Progenitor cell of endocrine pancreas (in vitro differentiated cells): ENCODE data around the gene L1TD1. TPM values are rescaled to one million over a fixed set of nuclear protein-coding genes. Genes with fewer than 3 reads are reported as not detected.
"Not testable (repeated sequence)": the region's sequence is repeated elsewhere in the genome, so short reads cannot be mapped to it uniquely, and the experiment has no call there.

Source experiments
- DNase-seq: peaks from one replicate; pipeline ENCODE4 v3.0.0; 2021; ENCODE audit warnings: low spot score; ENCODE audit not compliant: unreplicated experiment
- H3K27ac Mint-ChIP-seq: 2 replicates; pipeline ENCODE4 v1.8.0; 2021; ENCODE audit warnings: mild to moderate bottlenecking, moderate library complexity, mixed read lengths
- H3K27me3 Mint-ChIP-seq: 2 replicates; pipeline ENCODE4 v1.8.0; 2021; ENCODE audit warnings: mixed read lengths
- H3K36me3 Mint-ChIP-seq: 2 replicates; pipeline ENCODE4 v1.8.0; 2022; ENCODE audit warnings: mixed read lengths; ENCODE audit not compliant: insufficient read depth
- H3K4me1 Mint-ChIP-seq: 2 replicates; pipeline ENCODE4 v1.8.0; 2021; ENCODE audit warnings: low read depth, mixed read lengths
- H3K4me3 Mint-ChIP-seq: 2 replicates; pipeline ENCODE4 v1.8.0; 2021; ENCODE audit warnings: low read depth, mild to moderate bottlenecking, moderate library complexity, mixed read lengths
- H3K9me3 Mint-ChIP-seq: 2 replicates; pipeline ENCODE4 v1.8.0; 2021; ENCODE audit warnings: low read depth, mixed read lengths
- total RNA-seq: library from RNA; stranded (reverse); gene quantifications from 2 replicates; pipeline ENCODE4 v1.2.1, GENCODE V29; 2021
- TF ChIP-seq, protein P1 (sequence below): fragments of 200-600 bp; sonication (generic); IDR thresholded peaks from one replicate; pipeline ENCODE4 v1.5.0; 2021; ENCODE audit warnings: antibody characterized with exemption, mild to moderate bottlenecking; ENCODE audit not compliant: unreplicated experiment

The L1TD1 gene
- total RNA-seq, 1 donor from 2014 or later: 2.7 TPM

DNA sequence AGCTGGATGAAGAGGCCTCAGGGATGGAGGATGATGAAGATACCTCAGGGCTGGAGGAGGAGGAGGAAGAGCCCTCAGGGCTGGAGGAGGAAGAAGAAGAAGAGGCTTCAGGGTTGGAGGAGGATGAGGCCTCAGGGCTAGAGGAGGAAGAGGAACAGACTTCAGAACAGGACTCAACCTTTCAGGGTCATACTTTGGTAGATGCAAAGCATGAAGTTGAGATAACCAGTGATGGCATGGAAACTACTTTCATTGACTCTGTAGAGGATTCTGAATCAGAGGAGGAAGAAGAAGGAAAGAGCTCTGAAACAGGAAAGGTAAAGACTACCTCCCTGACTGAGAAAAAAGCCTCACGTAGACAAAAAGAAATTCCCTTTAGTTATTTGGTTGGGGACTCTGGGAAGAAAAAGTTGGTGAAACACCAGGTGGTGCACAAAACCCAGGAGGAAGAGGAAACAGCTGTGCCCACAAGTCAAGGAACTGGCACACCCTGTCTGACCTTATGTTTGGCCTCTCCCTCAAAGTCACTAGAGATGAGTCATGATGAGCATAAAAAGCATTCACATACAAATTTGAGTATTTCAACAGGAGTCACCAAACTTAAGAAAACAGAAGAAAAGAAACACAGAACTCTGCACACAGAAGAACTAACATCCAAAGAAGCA lies 15.4 kb downstream of the L1TD1 start:
- Mint-ChIP-seq H3K9me3 (peaks cover 35% of the 10 kb centered on the region), H3K27ac (no peak overlapping the region), H3K4me1 (no peaks in the 10 kb centered on the region), H3K27me3 (no peaks in the 10 kb centered on the region), H3K4me3 (no peak overlapping the region), H3K36me3 (peaks cover 26% of the 10 kb centered on the region)
- DNase-seq: no peak
- TF ChIP-seq, protein P1, sequence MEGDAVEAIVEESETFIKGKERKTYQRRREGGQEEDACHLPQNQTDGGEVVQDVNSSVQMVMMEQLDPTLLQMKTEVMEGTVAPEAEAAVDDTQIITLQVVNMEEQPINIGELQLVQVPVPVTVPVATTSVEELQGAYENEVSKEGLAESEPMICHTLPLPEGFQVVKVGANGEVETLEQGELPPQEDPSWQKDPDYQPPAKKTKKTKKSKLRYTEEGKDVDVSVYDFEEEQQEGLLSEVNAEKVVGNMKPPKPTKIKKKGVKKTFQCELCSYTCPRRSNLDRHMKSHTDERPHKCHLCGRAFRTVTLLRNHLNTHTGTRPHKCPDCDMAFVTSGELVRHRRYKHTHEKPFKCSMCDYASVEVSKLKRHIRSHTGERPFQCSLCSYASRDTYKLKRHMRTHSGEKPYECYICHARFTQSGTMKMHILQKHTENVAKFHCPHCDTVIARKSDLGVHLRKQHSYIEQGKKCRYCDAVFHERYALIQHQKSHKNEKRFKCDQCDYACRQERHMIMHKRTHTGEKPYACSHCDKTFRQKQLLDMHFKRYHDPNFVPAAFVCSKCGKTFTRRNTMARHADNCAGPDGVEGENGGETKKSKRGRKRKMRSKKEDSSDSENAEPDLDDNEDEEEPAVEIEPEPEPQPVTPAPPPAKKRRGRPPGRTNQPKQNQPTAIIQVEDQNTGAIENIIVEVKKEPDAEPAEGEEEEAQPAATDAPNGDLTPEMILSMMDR: no peak

DNA sequence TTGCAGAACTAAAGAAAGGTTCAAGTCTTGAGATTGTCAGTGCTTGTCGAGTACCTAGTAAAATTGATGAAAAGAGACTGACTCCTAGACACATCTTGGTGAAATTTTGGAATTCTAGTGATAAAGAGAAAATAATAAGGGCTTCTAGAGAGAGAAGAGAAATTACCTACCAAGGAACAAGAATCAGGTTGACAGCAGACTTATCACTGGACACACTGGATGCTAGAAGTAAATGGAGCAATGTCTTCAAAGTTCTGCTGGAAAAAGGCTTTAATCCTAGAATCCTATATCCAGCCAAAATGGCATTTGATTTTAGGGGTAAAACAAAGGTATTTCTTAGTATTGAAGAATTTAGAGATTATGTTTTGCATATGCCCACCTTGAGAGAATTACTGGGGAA lies 16.3 kb downstream of the L1TD1 start:
- Mint-ChIP-seq H3K4me1 (no peaks in the 10 kb centered on the region), H3K4me3 (no peak overlapping the region), H3K36me3 (peaks cover 26% of the 10 kb centered on the region), H3K9me3 (peaks cover 35% of the 10 kb centered on the region), H3K27me3 (no peaks in the 10 kb centered on the region), H3K27ac (no peak overlapping the region)
- TF ChIP-seq, protein P1: no peak
- no peak for DNase-seq

DNA sequence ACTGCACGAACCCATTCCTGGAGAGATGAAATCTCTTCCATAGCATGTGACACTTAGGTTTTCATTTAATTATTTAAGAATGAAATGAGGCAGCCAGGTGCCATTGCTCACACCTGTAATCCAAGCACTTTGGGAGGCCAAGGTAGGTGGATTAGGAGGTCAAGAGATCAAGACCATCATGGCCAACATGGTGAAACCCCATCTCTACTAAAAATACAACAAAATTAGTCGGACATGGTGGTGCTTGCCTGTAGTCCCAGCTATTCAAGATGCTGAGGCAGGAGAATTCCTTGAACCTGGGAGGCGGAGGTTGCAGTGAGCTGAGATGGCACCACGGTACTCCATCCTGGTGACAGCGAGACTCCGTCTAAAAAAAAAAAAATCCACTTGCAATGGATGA lies 17.8 kb downstream of the L1TD1 start:
- Mint-ChIP-seq H3K27ac (no peak overlapping the region), H3K9me3 (peaks cover 24% of the 10 kb centered on the region), H3K27me3 (no peaks in the 10 kb centered on the region), H3K4me3 (no peak overlapping the region), H3K36me3 (peaks cover 22% of the 10 kb centered on the region), H3K4me1 (no peaks in the 10 kb centered on the region)
- no peak for DNase-seq
- TF ChIP-seq, protein P1: no peak

DNA sequence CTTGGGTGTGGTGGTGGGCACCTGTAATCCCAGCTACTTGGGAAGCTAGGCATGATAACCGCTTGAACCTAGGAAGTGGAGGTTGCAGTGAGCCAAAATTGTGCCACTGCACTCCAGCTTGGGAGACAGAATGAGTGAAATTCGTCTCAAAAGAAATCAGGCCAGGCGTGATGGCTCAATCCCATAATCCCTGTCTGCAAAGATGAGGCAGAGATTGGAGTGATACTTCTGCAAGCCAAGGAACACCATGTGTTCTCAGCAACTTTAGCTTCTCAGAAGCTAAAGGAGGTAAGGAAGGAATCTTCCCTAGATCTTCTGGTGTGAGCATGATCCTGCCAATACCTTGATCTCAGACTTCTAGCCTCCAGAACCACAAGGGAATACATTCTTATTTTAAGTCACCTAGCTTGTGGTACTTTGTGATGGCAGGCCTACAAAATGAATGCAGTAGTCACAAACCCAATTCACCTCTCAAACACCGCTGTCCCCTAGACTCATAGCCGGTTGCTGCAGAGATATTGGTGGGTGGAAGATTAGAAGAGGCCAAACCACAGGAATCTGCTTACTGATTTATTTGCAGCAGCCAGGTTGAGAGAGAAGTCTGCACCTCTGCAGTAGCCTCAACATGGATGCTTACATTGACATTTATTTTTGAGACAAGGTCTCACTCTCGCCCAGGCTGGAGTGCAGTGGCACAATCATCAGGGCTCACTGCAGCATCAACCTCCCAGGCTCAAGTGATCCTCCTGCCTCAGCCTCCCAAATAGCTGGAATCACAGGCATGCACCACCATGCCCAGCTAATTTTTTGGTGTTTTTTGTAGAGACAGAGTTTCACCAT lies 18.6 kb downstream of the L1TD1 start:
- peaks cover 24% of the 10 kb centered on the region for H3K9me3 Mint-ChIP-seq
- H3K4me3 Mint-ChIP-seq: no peak overlapping the region
- DNase-seq: no peak
- H3K36me3 Mint-ChIP-seq: peaks cover 20% of the 10 kb centered on the region
- TF ChIP-seq, protein P1: no peak
- H3K27ac Mint-ChIP-seq: no peak overlapping the region
- no peaks in the 10 kb centered on the region for H3K4me1 Mint-ChIP-seq
- no peaks in the 10 kb centered on the region for H3K27me3 Mint-ChIP-seq

DNA sequence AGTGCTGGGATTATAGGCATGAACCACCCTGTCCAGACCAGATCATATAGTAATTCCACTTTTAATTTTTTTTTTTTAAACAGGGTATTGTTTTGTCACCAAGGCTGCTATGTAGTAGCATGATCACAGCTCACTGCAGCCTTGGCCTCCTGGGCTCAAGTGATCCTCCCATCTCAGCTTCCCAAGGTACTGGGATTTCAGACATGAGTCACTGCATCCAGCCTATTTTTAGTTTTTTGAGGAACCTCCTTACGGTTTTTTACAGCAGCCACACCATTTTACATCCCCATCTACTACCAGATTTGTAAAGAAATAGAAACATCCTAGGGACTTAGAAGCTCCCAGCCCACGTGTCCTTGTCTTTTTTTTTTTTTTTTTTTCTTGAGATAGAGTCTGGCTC lies 24.0 kb downstream of the L1TD1 start:
- TF ChIP-seq, protein P1: no peak
- Mint-ChIP-seq H3K4me3 (no peak overlapping the region), H3K27me3 (no peaks in the 10 kb centered on the region), H3K4me1 (no peaks in the 10 kb centered on the region), H3K36me3 (no peaks in the 10 kb centered on the region), H3K27ac (no peak overlapping the region), H3K9me3 (no peaks in the 10 kb centered on the region)
- DNase-seq: no peak

DNA sequence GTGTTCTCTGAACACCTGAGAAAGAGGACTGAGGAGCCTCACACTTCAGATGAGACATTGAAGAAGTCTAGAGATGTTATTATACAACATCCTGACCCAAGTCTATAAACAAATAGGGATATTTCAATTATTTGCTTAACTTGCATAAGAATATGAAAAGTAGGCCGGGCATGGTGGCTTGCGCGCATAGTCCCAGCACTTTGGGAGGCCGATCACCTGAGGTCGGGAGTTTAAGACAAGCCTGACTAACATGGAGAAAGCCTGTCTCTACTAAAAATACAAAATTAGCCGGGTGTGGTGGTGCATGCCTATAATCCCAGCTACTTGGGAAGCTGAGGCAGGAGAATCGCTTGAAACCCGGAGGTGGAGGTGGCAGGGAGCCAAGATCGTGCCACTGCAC lies 25.8 kb downstream of the L1TD1 start:
- not testable (repeated sequence) for H3K36me3 Mint-ChIP-seq, H3K4me1 Mint-ChIP-seq, H3K4me3 Mint-ChIP-seq, H3K27me3 Mint-ChIP-seq, H3K27ac Mint-ChIP-seq, H3K9me3 Mint-ChIP-seq, DNase-seq
